K562 (cell line): ENCODE results near the gene CPNE1. TPM values are rescaled to one million over a fixed set of nuclear protein-coding genes. Genes with fewer than 3 reads are reported as not detected.

Source experiments
- ATAC-seq: fragments of 200-7000 bp; cut with Tn5 transposase; 3 replicates; pipeline ENCODE4 v1.9.1; 2020; ENCODE audit warnings: moderate library complexity
- BruUV-seq: library from RNA; stranded (reverse); fragments of 400-500 nt; replicated peaks from 2 replicates; lab custom pipeline; 2021; lab: Mats Ljungman, UMichigan
- CTCF ChIA-PET: fragments of 300-600 bp; formaldehyde crosslinking; extraction: SDS; loops from one replicate; lab custom pipeline; 2021; ENCODE audit warnings: low intra/inter-chr PET ratio; lab: Yijun Ruan, JAX
- POLR2A ChIA-PET: fragments of 300-600, 350-650 bp; sonication (Branson Sonifier 250); formaldehyde crosslinking; extraction: SDS; loops from one replicate; lab custom pipeline; 2021; ENCODE audit warnings: antibody characterized with exemption, inconsistent platforms; lab: Yijun Ruan, JAX
- DNase-seq, 4 experiments: peaks; one replicate each; pipeline versions ENCODE4 v3.0.0 to v3.0.0-alpha.2; 2011 to 2018; ENCODE audit warnings: low spot score in 3 of 4, mixed read lengths in 3 of 4; ENCODE audit errors: extremely low read depth in 1 of 4
- FAIRE-seq: peaks from 2 replicates; lab custom pipeline; 2011; peaks lifted over from hg19 to GRCh38; lab: Jason Lieb, UNC
- H2AFZ ChIP-seq: 2 replicates; pipeline ENCODE4 v1.6.0; 2011; ENCODE audit warnings: low read depth, low read length, control low read depth, inconsistent platforms
- H3K27ac ChIP-seq: fragments of 200-600 bp; 3 replicates; pipeline ENCODE4 v1.8.0; 2011; ENCODE audit warnings: low read depth, mild to moderate bottlenecking, control low read depth, inconsistent platforms, low read length, moderate library complexity, mixed read lengths; ENCODE audit errors: extremely low read depth
- H3K27me3 ChIP-seq, 2 experiments: fragments of 300-600 bp in 1 of 2; 2 replicates in 1 of 2; 3 replicates in 1 of 2; pipeline versions ENCODE4 v1.6.0 to v1.8.0; 2011; ENCODE audit warnings: inconsistent platforms in 2 of 2, low read length in 2 of 2, mild to moderate bottlenecking in 1 of 2, mixed read lengths in 1 of 2, moderate library complexity in 1 of 2; ENCODE audit not compliant: control insufficient read depth in 2 of 2, insufficient read depth in 2 of 2
- H3K36me3 ChIP-seq: fragments of 300-600 bp; 3 replicates; pipeline ENCODE4 v1.8.0; 2011; ENCODE audit warnings: mild to moderate bottlenecking, low read length, inconsistent platforms; ENCODE audit not compliant: control insufficient read depth, insufficient read depth
- H3K4me1 ChIP-seq, 2 experiments: fragments of 200-600 bp in 1 of 2; replicated peaks in 1 of 2; 2 replicates in 1 of 2; 3 replicates in 1 of 2; pipeline versions ENCODE4 v1.5.1 to v1.8.0; 2011; ENCODE audit warnings: inconsistent platforms in 2 of 2, low read length in 2 of 2, mild to moderate bottlenecking in 1 of 2, mixed read lengths in 1 of 2, moderate library complexity in 1 of 2; ENCODE audit not compliant: control insufficient read depth in 2 of 2, insufficient read depth in 2 of 2
- H3K4me2 ChIP-seq: 2 replicates; pipeline ENCODE4 v1.6.1; 2011; ENCODE audit warnings: low read length, control low read depth, inconsistent platforms, mixed read lengths; ENCODE audit not compliant: insufficient read depth
- H3K4me3 ChIP-seq: fragments of 200-600 bp; sonication (generic), shearing (Covaris generic); 2 replicates; pipeline ENCODE4 v1.5.1; 2016; ENCODE audit warnings: control low read depth, inconsistent platforms
- H3K79me2 ChIP-seq: fragments of 200-600 bp; 3 replicates; pipeline ENCODE4 v1.8.0; 2011; ENCODE audit warnings: low read length, inconsistent platforms; ENCODE audit not compliant: control insufficient read depth, insufficient read depth
- H3K9ac ChIP-seq, 2 experiments: 2 replicates each; pipeline versions ENCODE4 v1.6.0 to v1.6.1; 2011; ENCODE audit warnings: low read depth in 2 of 2, low read length in 2 of 2, control low read depth in 1 of 2, inconsistent platforms in 1 of 2, mild to moderate bottlenecking in 1 of 2, mixed read lengths in 1 of 2; ENCODE audit not compliant: insufficient read depth in 1 of 2
- H3K9me1 ChIP-seq: one replicate; pipeline ENCODE4 v1.6.0; 2011; ENCODE audit warnings: inconsistent platforms, mild to moderate bottlenecking, low read length, moderate library complexity; ENCODE audit not compliant: control insufficient read depth, insufficient read depth
- H3K9me3 ChIP-seq: replicated peaks from 2 replicates; pipeline ENCODE4 v1.5.1; 2011; ENCODE audit warnings: low read depth, low read length, inconsistent platforms; ENCODE audit not compliant: control insufficient read depth, insufficient read depth
- H4K20me1 ChIP-seq: replicated peaks from 2 replicates; pipeline ENCODE4 v1.6.1; 2011; ENCODE audit warnings: low read length, inconsistent platforms, mixed read lengths; ENCODE audit not compliant: control insufficient read depth, insufficient read depth
- ARID4B ChIP-seq: sonication (generic); formaldehyde crosslinking; IDR thresholded peaks from 2 replicates; pipeline ENCODE4 v1.8.0; 2022; ENCODE audit warnings: mild to moderate bottlenecking, missing genetic modification reagents
- BCL6 ChIP-seq: fragments of 250-450 bp; sonication (Bioruptor Pico); IDR thresholded peaks from 2 replicates; pipeline ENCODE4 v1.4.0; 2020
- CREM ChIP-seq: IDR thresholded peaks from 2 replicates; pipeline ENCODE4 v1.6.1; 2014; ENCODE audit warnings: antibody characterized with exemption, low read depth
- DIDO1 ChIP-seq: fragments of 450-650 bp; IDR thresholded peaks from 2 replicates; pipeline ENCODE4 v1.6.1; 2016; ENCODE audit warnings: low read depth, missing biosample characterization, missing genetic modification characterization
- FOXJ2 ChIP-seq: fragments of 200-800 bp; sonication (Bioruptor generic); IDR thresholded peaks from 2 replicates; pipeline ENCODE4 v1.6.1; 2016; ENCODE audit warnings: missing genetic modification characterization, missing compliant biosample characterization
- HIVEP1 ChIP-seq: fragments of 250-450 bp; sonication (Bioruptor Pico); IDR thresholded peaks from 2 replicates; pipeline ENCODE4 v1.4.0; 2020; ENCODE audit warnings: mild to moderate bottlenecking
- MTA1 ChIP-seq: fragments of 450-650 bp; IDR thresholded peaks from 2 replicates; pipeline ENCODE4 v1.6.1; 2017; ENCODE audit warnings: borderline replicate concordance
- PML ChIP-seq: IDR thresholded peaks from 2 replicates; pipeline ENCODE4 v1.6.1; 2012; ENCODE audit warnings: low read length, inconsistent platforms
- PRPF4 ChIP-seq: fragments of 200-400 bp; formaldehyde crosslinking; IDR thresholded peaks from one replicate; pipeline ENCODE4 v1.6.1; 2017; ENCODE audit warnings: low read length, low read depth, mild to moderate bottlenecking; ENCODE audit not compliant: insufficient read depth, poor library complexity, severe bottlenecking
- TBL1XR1 ChIP-seq, 2 experiments: IDR thresholded peaks; 2 replicates each; pipeline ENCODE4 v1.6.1; 2012; ENCODE audit warnings: improper control_type of control experiment in 2 of 2, low read length in 2 of 2, mild to moderate bottlenecking in 1 of 2
- USF1 ChIP-seq: sonication (generic); formaldehyde crosslinking; IDR thresholded peaks from 2 replicates; pipeline ENCODE4 v1.9.0; 2022; ENCODE audit warnings: mild to moderate bottlenecking, missing genetic modification reagents
- ZNF140 ChIP-seq: fragments of 250-450 bp; sonication (Bioruptor Pico); IDR thresholded peaks from 2 replicates; pipeline ENCODE4 v1.8.0; 2021; ENCODE audit warnings: moderate library complexity, mild to moderate bottlenecking, inconsistent platforms
- ZNF316 ChIP-seq: fragments of 450-650 bp; IDR thresholded peaks from 2 replicates; pipeline ENCODE4 v1.6.1; 2016
- ZNF354B ChIP-seq: fragments of 250-450 bp; sonication (Bioruptor Pico); IDR thresholded peaks from 2 replicates; pipeline ENCODE4 v1.4.0; 2020
- ZNF589 ChIP-seq: fragments of 200-800 bp; sonication (Bioruptor generic); IDR thresholded peaks from 2 replicates; pipeline ENCODE4 v1.6.1; 2016; ENCODE audit warnings: low read depth, missing genetic modification characterization, missing compliant biosample characterization
- ZNF655 ChIP-seq: fragments of 250-450 bp; sonication (Bioruptor Pico); IDR thresholded peaks from 2 replicates; pipeline ENCODE4 v1.5.0; 2021
- WGBS: fragments of 100-300 bp; shearing (Covaris generic); methylation state at CpG from one replicate; pipeline ENCODE4 v1.1.6; 2016; ENCODE audit warnings: low coverage, mixed read lengths; ENCODE audit not compliant: insufficient coverage; ENCODE audit errors: missing lambda C conversion rate; 5-methylcytosine and 5-hydroxymethylcytosine counted together
- in situ Hi-C: fragments of 300-500 bp; cut with MboI; formaldehyde crosslinking; loops from 4 replicates; pipeline ENCODE4 v1.15.0; 2018; ENCODE audit warnings: inconsistent platforms, mixed read lengths
- intact Hi-C: fragments of 100-400 bp; cut with micrococcal nuclease; formaldehyde crosslinking; loops from 2 replicates; pipeline ENCODE4 v1.14.2; 2022
- polyA plus RNA-seq, 8 experiments: library from polyadenylated mRNA; depleted of rRNA in 4 of 8; stranded (reverse) in 5 of 8; unstranded in 3 of 8; fragments of >200 nt; fragmentation: Nextera tagmentation in 2 of 8; fragmentation: Illumina TruSeq in 1 of 8; extraction: Ambion mirVana in 2 of 8; extraction: Trizol in 1 of 8; gene quantifications; 2 replicates each; pipeline versions ENCODE4 v1.2.1 to v1.2.3, GENCODE V29; 2011 to 2014; ENCODE audit warnings: inconsistent platforms in 1 of 8, missing spikeins in 1 of 8
- total RNA-seq, 7 experiments: library from RNA; depleted of rRNA in 6 of 7; stranded (reverse); fragments of >200 nt in 6 of 7; fragmentation: Illumina TruSeq in 2 of 7; extraction: Trizol in 2 of 7; gene quantifications; 2 replicates each; pipeline versions ENCODE4 v1.2.1 to v1.2.3, GENCODE V29; 2011 to 2021; ENCODE audit warnings: low replicate concordance in 1 of 7

Gene CPNE1
- total and polyA plus RNA-seq, 9 of the 15 experiments (the other 6 are each of a cell fraction or from before 2014, with no cell fraction given) = 42.1 to 102 (median 56.0) TPM

GRCh38 chr20:35699127-35699956 lies 34.6 kb upstream of the CPNE1 start, which contains the start of the genes NFS1 and ROMO1:
TSS of gene NFS1 (minus strand) at chr20:35699352. CDS start at chr20:35699288, 64 bp downstream.
TSS of gene ROMO1 (plus strand) at chr20:35699405. CDS start at chr20:35699633, 228 bp downstream.
- FAIRE-seq = peak; percentile 57
- H3K36me3 ChIP-seq = peaks cover 63% of the 10 kb centered on the region; the same call in 2 of the 3 replicates
- TF ChIP-seq ZNF316 = no peak; the same call in 1 of the 2 replicates
- TF ChIP-seq PML = peak; percentile 40
- peak; percentile 97 for TF ChIP-seq MTA1
- no peak for TF ChIP-seq BCL6 (CRISPR knock-in tag)
- TF ChIP-seq DIDO1 (tag) = peak; percentile 88
- peak; percentile 99 for TF ChIP-seq CREM
- peak; percentile 93 for TF ChIP-seq ARID4B (CRISPR knock-in tag)
- no peak for TF ChIP-seq ZNF655 (CRISPR knock-in tag)
- no peak for TF ChIP-seq ZNF354B
- TF ChIP-seq FOXJ2 (tag) = no peak
- TF ChIP-seq USF1 = no peak
- TF ChIP-seq ZNF140 (CRISPR knock-in tag) = no peak
- no peak for TF ChIP-seq PRPF4
- no peak for TF ChIP-seq ZNF589 (CRISPR knock-in tag)
- no peak for TF ChIP-seq HIVEP1 (CRISPR knock-in tag)
- TF ChIP-seq TBL1XR1 (IDR thresholded peaks at IDR 0.05; ENCODE audit: low read length in 2 of 2) = peak in 1 of 2 experiments; percentile 73; a peak in 2 of 4 replicates

More at GRCh38 chr20:35699127-35699956, 34.6 kb upstream of the CPNE1 start, which contains the start of the genes NFS1 and ROMO1:
- ChIA-PET CTCF (no interaction called here), POLR2A (interaction anchor here (0.6 to 12.6 kb wide), 15 partner anchors 9 to 255 kb away, joined by 3 to 102 read pairs (median 4); no protein-coding TSS in a partner anchor)
- ATAC-seq (peak; percentile 94), DNase-seq (peak; percentile 90 to 97 (median 94))
- under 1% methylated on average over 73 of the region's 81 CpGs for WGBS
- no peaks in the 10 kb centered on the region; the same call in 1 of the 2 replicates for H4K20me1 ChIP-seq
- peaks cover 10 to 14% of the 10 kb centered on the region in 2 experiments; a peak in 4 of 5 replicates for H3K4me1 ChIP-seq
- in situ Hi-C loops = no loop called here
- BruUV-seq = TSS peak; percentile 75
- H3K4me3 ChIP-seq = peak within 1 kb of the TSS; percentile 96
- H2AFZ ChIP-seq = peak within 1 kb of the TSS; percentile 91
- intact Hi-C loops = loop anchor here (2.0 kb wide), 1 partner anchor 83 kb away; no protein-coding TSS in a partner anchor
- no peaks in the 10 kb centered on the region for H3K9me3 ChIP-seq
- H3K9me1 ChIP-seq = no peaks in the 10 kb centered on the region
- H3K27ac ChIP-seq = peak within 1 kb of the TSS; percentile 92
- H3K9ac ChIP-seq = peak within 1 kb of the TSS; percentile 97
- no peaks in the 10 kb centered on the region for H3K27me3 ChIP-seq
- peak within 1 kb of the TSS; percentile 98 for H3K4me2 ChIP-seq
- peaks cover 41% of the 10 kb centered on the region for H3K79me2 ChIP-seq
